Cardiac muscle cell (in vitro differentiated cells and primary cell): ENCODE results near the gene GOLGA6B. TPM values are rescaled to one million over a fixed set of nuclear protein-coding genes. Genes with fewer than 3 reads are reported as not detected.
A peak's percentile ranks its signal among the peaks of the same experiment; 100 is the strongest.
"Not testable (repeated sequence)": the region's sequence is repeated elsewhere in the genome, so short reads cannot be mapped to it uniquely, and the experiment has no call there.

Experiments
- DNase-seq, 2 donors: peaks; one replicate each; pipeline versions ENCODE4 v3.0.0 to v3.0.0-alpha.2; 2010 to 2017; ENCODE audit warnings: low read depth in 1 of 2, low spot score in 1 of 2
- H3K27ac ChIP-seq: fragments of 200-600 bp; sonication (generic); 2 replicates; pipeline ENCODE4 v1.5.1; 2016
- H3K27me3 ChIP-seq: fragments of 200-600 bp; sonication (generic); 2 replicates; pipeline ENCODE4 v1.6.0; 2016; ENCODE audit warnings: control low read depth
- H3K36me3 ChIP-seq: fragments of 200-600 bp; sonication (generic); 2 replicates; pipeline ENCODE4 v1.5.1; 2016; ENCODE audit warnings: control low read depth
- H3K4me1 ChIP-seq: fragments of 200-600 bp; sonication (generic); 2 replicates; pipeline ENCODE4 v1.8.1; 2017; ENCODE audit warnings: low read depth, mild to moderate bottlenecking, mixed run types
- H3K4me3 ChIP-seq: fragments of 200-600 bp; sonication (generic); 2 replicates; pipeline ENCODE4 v1.5.1; 2016; ENCODE audit warnings: mild to moderate bottlenecking
- H3K9me3 ChIP-seq: fragments of 200-600 bp; sonication (generic); 2 replicates; pipeline ENCODE4 v1.5.1; 2017; ENCODE audit warnings: low read depth, mild to moderate bottlenecking, control low read depth
- polyA plus RNA-seq: library from polyadenylated mRNA; unstranded; fragments of >200 nt; fragmentation: Nextera tagmentation; extraction: Ambion mirVana; gene quantifications from 2 replicates; pipeline ENCODE4 v1.2.1, GENCODE V29; 2016
- total RNA-seq: library from RNA; depleted of rRNA; stranded (reverse); fragments of >200 nt; gene quantifications from 2 replicates; pipeline ENCODE4 v1.2.3, GENCODE V29; 2016
- TF ChIP-seq, protein P1 (sequence below): IDR thresholded peaks from 2 replicates; pipeline ENCODE4 v1.5.1; 2012; ENCODE audit warnings: low read depth, mild to moderate bottlenecking, low read length

GOLGA6B gene
- total and polyA plus RNA-seq, 2 experiments from 2014 or later: 0.80 TPM; not detected in 1

DNA sequence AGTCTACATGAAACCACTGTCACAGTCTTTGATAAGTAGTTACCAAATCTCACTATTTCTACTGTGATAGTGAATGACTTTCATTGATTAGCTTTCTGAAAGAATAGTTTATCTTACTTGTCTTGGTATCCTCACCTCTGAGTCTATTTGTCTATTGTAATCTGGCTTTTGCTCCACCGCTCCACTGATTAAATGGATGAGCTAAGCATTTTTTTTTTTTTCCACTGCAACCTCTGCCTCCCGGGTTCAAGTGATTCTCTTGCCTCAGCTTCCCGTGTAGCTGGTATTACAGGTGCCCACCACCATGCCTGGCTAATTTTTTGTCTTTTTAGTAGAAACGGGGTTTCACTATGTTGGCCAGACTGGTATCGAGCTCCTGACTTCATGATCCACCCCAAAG lies 44.4 kb downstream of the GOLGA6B start:
- no peak overlapping the region for H3K4me3 ChIP-seq
- no peaks in the 10 kb centered on the region for H3K36me3 ChIP-seq
- H3K27ac ChIP-seq: no peak overlapping the region
- TF ChIP-seq, protein P1, sequence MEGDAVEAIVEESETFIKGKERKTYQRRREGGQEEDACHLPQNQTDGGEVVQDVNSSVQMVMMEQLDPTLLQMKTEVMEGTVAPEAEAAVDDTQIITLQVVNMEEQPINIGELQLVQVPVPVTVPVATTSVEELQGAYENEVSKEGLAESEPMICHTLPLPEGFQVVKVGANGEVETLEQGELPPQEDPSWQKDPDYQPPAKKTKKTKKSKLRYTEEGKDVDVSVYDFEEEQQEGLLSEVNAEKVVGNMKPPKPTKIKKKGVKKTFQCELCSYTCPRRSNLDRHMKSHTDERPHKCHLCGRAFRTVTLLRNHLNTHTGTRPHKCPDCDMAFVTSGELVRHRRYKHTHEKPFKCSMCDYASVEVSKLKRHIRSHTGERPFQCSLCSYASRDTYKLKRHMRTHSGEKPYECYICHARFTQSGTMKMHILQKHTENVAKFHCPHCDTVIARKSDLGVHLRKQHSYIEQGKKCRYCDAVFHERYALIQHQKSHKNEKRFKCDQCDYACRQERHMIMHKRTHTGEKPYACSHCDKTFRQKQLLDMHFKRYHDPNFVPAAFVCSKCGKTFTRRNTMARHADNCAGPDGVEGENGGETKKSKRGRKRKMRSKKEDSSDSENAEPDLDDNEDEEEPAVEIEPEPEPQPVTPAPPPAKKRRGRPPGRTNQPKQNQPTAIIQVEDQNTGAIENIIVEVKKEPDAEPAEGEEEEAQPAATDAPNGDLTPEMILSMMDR: no peak
- no peaks in the 10 kb centered on the region for H3K9me3 ChIP-seq
- no peaks in the 10 kb centered on the region for H3K27me3 ChIP-seq
- no peak for DNase-seq
- no peaks in the 10 kb centered on the region for H3K4me1 ChIP-seq

DNA sequence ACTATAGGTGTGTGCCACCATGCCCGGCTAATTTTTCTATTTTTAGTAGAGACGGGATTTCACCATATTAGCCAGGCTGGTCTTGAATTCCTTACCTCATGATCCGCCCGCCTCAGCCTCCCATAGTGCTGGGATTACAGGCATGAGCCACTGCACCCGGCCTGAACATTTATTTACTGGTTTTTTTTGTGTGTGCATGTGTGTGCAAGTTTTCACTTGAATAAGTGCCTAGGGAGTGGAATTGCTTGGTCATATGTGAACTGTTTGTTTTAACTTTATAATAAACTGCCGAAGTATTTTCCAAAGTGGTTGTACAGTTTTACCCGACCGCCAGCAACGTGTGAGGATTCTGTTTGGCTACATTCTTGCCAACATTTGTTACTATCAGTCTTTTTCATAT lies 45.6 kb downstream of the GOLGA6B start:
- no peak for DNase-seq

DNA sequence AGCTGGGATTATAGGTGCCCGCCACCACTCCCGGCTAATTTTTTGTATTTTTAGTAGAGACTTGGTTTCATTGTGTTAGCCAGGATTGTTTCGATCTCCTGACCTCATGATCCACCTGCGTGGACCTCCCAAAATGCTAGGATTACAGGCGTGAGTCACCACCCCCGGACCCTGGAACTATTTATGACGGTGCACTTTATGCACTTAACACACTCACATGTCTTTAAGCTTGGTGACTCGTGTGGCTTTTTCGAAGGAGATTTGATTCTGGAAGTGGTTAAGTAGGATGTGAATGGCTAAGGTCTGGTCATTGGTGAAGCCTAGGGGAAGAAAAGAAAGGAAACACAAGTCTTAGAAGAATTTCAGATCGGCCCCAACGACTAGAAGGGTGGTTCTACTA lies 51.8 kb downstream of the GOLGA6B start:
- TF ChIP-seq, protein P1: no peak
- DNase-seq: no peak
- Histone ChIP-seq H3K4me3 (no peak overlapping the region), H3K4me1 (peaks cover 9% of the 10 kb centered on the region), H3K27ac (no peak overlapping the region), H3K27me3 (no peaks in the 10 kb centered on the region), H3K36me3 (no peaks in the 10 kb centered on the region), H3K9me3 (no peaks in the 10 kb centered on the region)

More for the DNA sequence above, 45.6 kb downstream of the GOLGA6B start:
- H3K36me3 ChIP-seq: no peaks in the 10 kb centered on the region
- no peak overlapping the region for H3K27ac ChIP-seq
- TF ChIP-seq, protein P1: no peak
- H3K4me1 ChIP-seq: no peaks in the 10 kb centered on the region
- no peak overlapping the region for H3K4me3 ChIP-seq
- H3K9me3 ChIP-seq: no peaks in the 10 kb centered on the region
- no peaks in the 10 kb centered on the region for H3K27me3 ChIP-seq

DNA sequence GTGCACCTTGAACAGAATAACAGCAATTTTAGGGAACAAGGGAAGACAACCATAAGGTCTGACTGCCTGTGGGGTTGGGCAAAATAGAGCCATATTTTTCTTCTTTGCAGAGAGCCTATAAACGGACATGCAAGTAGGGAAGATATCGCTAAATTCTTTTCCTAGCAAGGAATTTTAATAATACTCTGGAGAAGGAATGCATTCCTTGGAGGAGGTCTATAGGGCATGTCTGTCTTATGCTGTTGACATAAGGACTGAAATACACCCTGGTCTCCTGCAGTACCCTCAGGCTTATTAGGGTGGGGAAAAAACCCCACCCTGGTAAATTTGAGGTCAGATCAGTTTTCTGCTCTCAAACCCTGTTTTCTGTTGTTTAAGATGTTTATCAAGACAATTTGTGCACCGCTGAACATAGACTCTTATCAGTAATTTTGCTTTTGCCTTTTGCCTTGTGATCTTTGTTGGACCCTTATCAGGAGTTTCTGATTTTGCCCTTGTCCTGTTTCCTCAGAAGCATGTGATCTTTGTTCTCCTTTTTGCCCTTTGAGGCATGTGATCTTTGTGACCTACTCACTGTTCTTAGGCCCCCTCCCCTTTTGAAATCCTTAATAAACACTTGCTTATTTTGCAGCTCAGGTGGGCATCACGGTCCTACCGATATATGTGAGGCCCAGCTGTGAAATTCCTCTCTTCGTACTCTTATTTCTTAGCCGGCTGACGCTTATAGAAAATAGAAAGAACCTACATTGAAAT lies 54.2 kb downstream of the GOLGA6B start:
- H3K9me3 ChIP-seq, H3K36me3 ChIP-seq, DNase-seq, H3K27me3 ChIP-seq, H3K4me1 ChIP-seq, H3K4me3 ChIP-seq: not testable (repeated sequence)
- H3K27ac ChIP-seq: peak overlapping the region; percentile 41

Other genes with a start within 250 kb of the GOLGA6B start
- gene ARIH1, start 180.4 kb upstream of the GOLGA6B start, total RNA-seq: 35.5 and 93.1 TPM in 2 replicates
- gene ARIH1, start 180.4 kb upstream of the GOLGA6B start, polyA plus RNA-seq: 132 and 163 TPM in 2 replicates
- not detected in 2 replicates for gene HIGD2B, start 31.5 kb downstream of the GOLGA6B start, total RNA-seq
- 0.99 TPM in 1 of 2 replicates, not detected in the other for gene HIGD2B, start 31.5 kb downstream of the GOLGA6B start, polyA plus RNA-seq
- gene BBS4, start 31.5 kb downstream of the GOLGA6B start, total RNA-seq: 42.8 and 86.8 TPM in 2 replicates
- gene BBS4, start 31.5 kb downstream of the GOLGA6B start, polyA plus RNA-seq: 37.9 and 50.0 TPM in 2 replicates
- 32.3 and 40.0 TPM in 2 replicates for gene ADPGK, start 129.1 kb downstream of the GOLGA6B start, total RNA-seq
- 37.3 and 40.6 TPM in 2 replicates for gene ADPGK, start 129.1 kb downstream of the GOLGA6B start, polyA plus RNA-seq